ENCODE data around the gene R3HDM4.

The R3HDM4 gene

DNA sequence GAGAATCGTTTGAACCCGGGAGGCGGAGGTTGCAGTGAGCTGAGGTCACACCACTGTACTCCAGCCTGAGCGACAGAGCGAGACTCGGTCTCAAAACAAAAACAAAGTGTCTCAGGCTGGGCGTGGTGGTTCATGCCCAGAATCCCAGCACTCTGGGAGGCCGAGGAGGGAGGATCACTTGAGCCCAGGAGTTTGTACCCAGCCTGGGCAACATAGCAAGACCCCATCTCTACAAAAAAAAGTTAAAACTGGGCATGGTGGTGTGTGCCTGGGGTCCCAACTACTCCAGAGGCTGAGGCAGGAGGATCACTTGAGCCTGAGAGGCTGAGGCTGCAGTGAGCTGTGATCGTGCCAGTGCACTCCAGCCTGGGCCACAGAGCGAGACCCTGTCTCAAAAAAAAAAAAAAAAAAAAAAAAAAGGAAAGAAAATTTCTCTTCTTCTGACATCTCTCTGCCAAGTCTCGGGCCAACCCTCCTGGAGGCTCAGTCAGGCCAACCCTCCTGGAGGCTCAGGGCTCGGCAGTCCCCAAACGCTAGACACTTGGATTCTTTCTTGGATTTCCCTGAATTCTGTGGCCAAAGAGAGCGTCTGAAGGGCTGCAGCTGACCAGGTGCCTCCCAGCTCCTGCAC is 39.1 kb upstream of the R3HDM4 start:
- TF ChIP-seq GATA3 (IDR thresholded peaks at IDR 0.05; ENCODE audit: low read depth, low read length) (no peak), GATA2 (IDR thresholded peaks at IDR 0.05; ENCODE audit: low read depth, low read length) (no peak)

- no peak for TF ChIP-seq GATA2 (IDR thresholded peaks at IDR 0.05; ENCODE audit: low read depth, low read length)
- TF ChIP-seq GATA3 (IDR thresholded peaks at IDR 0.05; ENCODE audit: low read depth, low read length): no peak
Measured at GRCh38 chr19:950352-951066, 37.5 kb upstream of the R3HDM4 start.

GRCh38 chr19:948842-949496 is 36.0 kb upstream of the R3HDM4 start:
- TF ChIP-seq GATA2 (IDR thresholded peaks at IDR 0.05; ENCODE audit: low read depth, low read length) (no peak), GATA3 (IDR thresholded peaks at IDR 0.05; ENCODE audit: low read depth, low read length) (no peak)

GRCh38 chr19:947707-948539 is 34.9 kb upstream of the R3HDM4 start:
- TF ChIP-seq GATA2 (IDR thresholded peaks at IDR 0.05; ENCODE audit: low read depth, low read length) (no peak), GATA3 (IDR thresholded peaks at IDR 0.05; ENCODE audit: low read depth, low read length) (no peak)

DNA sequence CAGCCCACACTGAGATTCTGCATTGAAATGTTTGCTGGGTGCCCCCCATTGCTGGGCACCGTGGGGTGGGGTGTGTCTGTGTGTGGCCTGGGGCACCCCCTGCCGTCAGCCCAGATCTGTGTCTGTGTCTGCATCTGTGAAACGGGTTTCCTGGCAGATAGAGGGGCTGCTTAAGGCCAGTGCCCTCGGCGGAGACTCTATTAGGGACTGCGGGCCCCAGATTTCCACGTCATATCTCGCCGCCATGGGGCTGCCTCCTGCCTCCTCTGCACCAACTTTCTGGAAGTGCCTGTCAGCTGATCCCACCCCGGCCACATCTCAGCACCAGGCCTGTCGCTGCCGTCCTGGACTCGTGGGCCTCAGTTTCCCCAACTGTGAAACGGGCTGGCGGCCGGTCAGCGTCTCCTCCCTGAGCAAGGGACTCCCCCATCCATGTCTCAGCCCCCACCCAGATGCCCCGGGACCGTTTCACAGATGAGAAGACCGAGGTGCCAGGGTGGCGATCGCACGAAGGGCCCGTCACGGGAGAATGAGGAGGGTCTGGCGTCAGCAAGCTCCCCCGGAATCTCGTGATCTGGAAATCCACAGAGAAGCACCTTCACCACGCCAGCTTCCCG is 34.2 kb upstream of the R3HDM4 start:
- TF ChIP-seq GATA3 (IDR thresholded peaks at IDR 0.05; ENCODE audit: low read depth, low read length) (no peak), GATA2 (IDR thresholded peaks at IDR 0.05; ENCODE audit: low read depth, low read length) (no peak)

- TF ChIP-seq GATA2 (IDR thresholded peaks at IDR 0.05; ENCODE audit: low read depth, low read length): no peak
- no peak for TF ChIP-seq GATA3 (IDR thresholded peaks at IDR 0.05; ENCODE audit: low read depth, low read length)
Measured at GRCh38 chr19:945401-946252, 32.6 kb upstream of the R3HDM4 start.

GRCh38 chr19:944663-945241 is 31.7 kb upstream of the R3HDM4 start:
- TF ChIP-seq GATA3 (IDR thresholded peaks at IDR 0.05; ENCODE audit: low read depth, low read length) (no peak), GATA2 (IDR thresholded peaks at IDR 0.05; ENCODE audit: low read depth, low read length) (0 out of 2 replicates have a peak, but pooled peaks have one; percentile 36)

DNA sequence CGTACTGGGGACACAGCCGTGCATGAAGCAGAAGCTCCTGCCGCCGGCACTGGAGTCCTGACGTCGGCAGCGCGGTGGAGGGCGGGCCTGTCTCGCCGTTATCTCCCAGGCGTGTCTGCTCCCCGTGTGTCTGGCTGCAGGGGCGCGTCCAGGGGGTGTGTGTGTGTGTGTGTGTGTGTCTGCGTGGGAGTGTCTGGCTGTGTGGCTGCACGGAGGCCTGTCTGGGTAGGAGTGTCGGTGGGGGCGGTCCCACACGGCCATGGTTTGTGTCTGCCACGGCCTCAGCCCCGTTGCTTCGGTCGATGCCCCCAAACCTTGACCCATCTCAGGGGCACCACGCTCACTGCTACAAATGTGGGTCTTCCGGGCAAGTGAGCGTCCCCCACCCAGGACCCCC is 31.1 kb upstream of the R3HDM4 start:
- TF ChIP-seq GATA3 (IDR thresholded peaks at IDR 0.05; ENCODE audit: low read depth, low read length): no peak
- TF ChIP-seq GATA2 (IDR thresholded peaks at IDR 0.05; ENCODE audit: low read depth, low read length): peak; percentile 92

- no peak for TF ChIP-seq GATA2 (IDR thresholded peaks at IDR 0.05; ENCODE audit: low read depth, low read length)
Measured at GRCh38 chr19:943551-944170, 30.6 kb upstream of the R3HDM4 start.

- no peak for TF ChIP-seq GATA3 (IDR thresholded peaks at IDR 0.05; ENCODE audit: low read depth, low read length)
- no peak for TF ChIP-seq GATA2 (IDR thresholded peaks at IDR 0.05; ENCODE audit: low read depth, low read length)
Measured at GRCh38 chr19:942133-942645, 29.2 kb upstream of the R3HDM4 start.

DNA sequence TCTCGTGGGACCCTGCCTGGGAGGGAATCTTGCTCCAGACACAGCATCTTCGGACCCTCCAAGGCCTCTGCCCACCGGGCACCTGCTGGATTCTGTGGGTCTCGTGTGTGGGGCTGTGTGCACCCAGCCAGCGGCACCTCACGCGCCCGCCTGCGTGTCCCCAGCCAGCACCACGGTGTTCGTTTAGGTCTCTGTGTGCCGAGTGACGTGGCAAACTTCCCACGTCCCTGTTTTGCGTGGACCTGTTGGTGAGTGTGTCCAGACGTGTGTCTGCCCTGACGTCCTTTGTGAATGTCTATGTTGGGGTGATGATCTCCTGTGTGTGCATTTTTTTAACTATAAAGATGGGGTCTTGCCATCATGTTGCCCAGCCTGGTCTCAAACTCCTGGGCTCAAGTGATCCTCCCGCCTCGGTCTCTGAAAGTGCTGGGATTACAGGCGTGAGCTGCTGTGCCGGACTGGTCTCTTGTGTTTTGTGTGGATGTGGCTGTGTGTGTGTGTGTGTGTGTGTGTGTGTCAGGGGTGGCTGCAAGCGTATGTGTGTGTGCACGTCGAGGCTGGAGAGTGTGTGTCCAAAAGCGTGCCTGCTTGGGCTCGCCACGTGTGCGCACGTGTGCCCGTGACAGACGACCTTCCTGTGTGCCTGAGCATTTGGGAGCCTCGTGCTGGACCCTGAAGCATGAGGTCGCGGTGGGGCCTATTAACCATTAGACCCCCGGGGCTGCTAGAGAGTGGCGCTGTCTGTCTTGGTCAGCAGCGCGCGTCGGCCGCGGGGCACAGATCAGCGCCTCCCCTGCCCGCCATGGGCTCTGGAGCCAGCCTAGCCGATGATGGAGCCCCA is 28.5 kb upstream of the R3HDM4 start:
- TF ChIP-seq GATA3 (IDR thresholded peaks at IDR 0.05; ENCODE audit: low read depth, low read length) (no peak), GATA2 (IDR thresholded peaks at IDR 0.05; ENCODE audit: low read depth, low read length) (no peak)

Data from SH-SY5Y (cell line).